GM23338 (cell line): ENCODE results near the gene ECHDC1. TPM values are rescaled to one million over a fixed set of nuclear protein-coding genes. Genes with fewer than 3 reads are reported as not detected.

ENCODE experiments used
- CREB1 ChIP-seq: fragments of 250-450 bp; sonication (Bioruptor Pico); IDR thresholded peaks from 2 replicates; pipeline ENCODE4 v1.5.0; 2020; ENCODE audit warnings: low read depth, mild to moderate bottlenecking, moderate library complexity
- CTCF ChIP-seq, 2 experiments: fragments of 200-600 bp in 1 of 2; sonication (generic) in 1 of 2; conservative IDR thresholded peaks; 2 replicates each; pipeline versions ENCODE4 v1.5.1 to v1.6.1; 2016 to 2017; ENCODE audit warnings: antibody characterized with exemption in 2 of 2, low read depth in 2 of 2, mild to moderate bottlenecking in 2 of 2, moderate library complexity in 1 of 2
- EZH2 ChIP-seq: fragments of 200-600 bp; sonication (generic); IDR thresholded peaks from one replicate; pipeline ENCODE4 v1.8.0; 2017; ENCODE audit warnings: antibody characterized with exemption, mild to moderate bottlenecking, low read depth; ENCODE audit not compliant: unreplicated experiment
- EZH2phosphoT487 ChIP-seq: fragments of 200-600 bp; sonication (generic); IDR thresholded peaks from one replicate; pipeline ENCODE4 v1.8.1; 2018; ENCODE audit warnings: antibody characterized with exemption; ENCODE audit not compliant: unreplicated experiment
- JUNB ChIP-seq: IDR thresholded peaks from one replicate; pipeline ENCODE4 v1.6.1; 2016; ENCODE audit warnings: antibody characterized with exemption; ENCODE audit not compliant: unreplicated experiment
- NANOG ChIP-seq: IDR thresholded peaks from 2 replicates; pipeline ENCODE4 v1.6.1; 2016; ENCODE audit warnings: antibody characterized with exemption, borderline replicate concordance
- POLR2AphosphoS5 ChIP-seq: IDR thresholded peaks from 2 replicates; pipeline ENCODE4 v1.6.1; 2016; ENCODE audit warnings: antibody characterized with exemption, low read depth
- STAT1 ChIP-seq: IDR thresholded peaks from one replicate; pipeline ENCODE4 v1.6.1; 2016; ENCODE audit warnings: antibody characterized with exemption; ENCODE audit not compliant: unreplicated experiment
- ZNF114 ChIP-seq: fragments of 250-450 bp; sonication (Bioruptor Pico); IDR thresholded peaks from 2 replicates; pipeline ENCODE4 v1.5.0; 2020; ENCODE audit warnings: mild to moderate bottlenecking, moderate library complexity
- ZNF331 ChIP-seq: fragments of 250-450 bp; sonication (Bioruptor Pico); IDR thresholded peaks from 2 replicates; pipeline ENCODE4 v1.5.0; 2020; ENCODE audit warnings: low read depth, mild to moderate bottlenecking, moderate library complexity
- ZNF462 ChIP-seq: fragments of 250-450 bp; sonication (Bioruptor Pico); IDR thresholded peaks from 2 replicates; pipeline ENCODE4 v1.5.0; 2020; ENCODE audit warnings: mild to moderate bottlenecking, moderate library complexity
- polyA plus RNA-seq: library from polyadenylated mRNA; unstranded; fragments of >200 nt; fragmentation: Nextera tagmentation; extraction: Ambion mirVana; gene quantifications from 2 replicates; pipeline ENCODE4 v1.2.1, GENCODE V29; 2016
- total RNA-seq: library from RNA; depleted of rRNA; stranded (reverse); fragments of >200 nt; shearing (Covaris generic); gene quantifications from 2 replicates; pipeline ENCODE4 v1.2.3, GENCODE V29; 2014

ECHDC1 gene
- total and polyA plus RNA-seq, 2 experiments from 2014 or later: 65.8 to 98.4 TPM

GRCh38 chr6:127273499-127273898, 69.9 kb downstream of the ECHDC1 start (continued):
- TF ChIP-seq ZNF462 (CRISPR knock-in tag) (no peak), POLR2AphosphoS5 (no peak), EZH2phosphoT487 (no peak), STAT1 (no peak), JUNB (no peak), NANOG (no peak), EZH2 (no peak), ZNF331 (CRISPR knock-in tag) (no peak), CREB1 (no peak), CTCF (conservative IDR thresholded peaks at IDR 0.05; ENCODE audit: low read depth in 2 of 2) (no peak), ZNF114 (CRISPR knock-in tag) (no peak)
